Adipose tissue (tissue), 3 donors: ENCODE results near the gene SUPT3H. TPM values are rescaled to one million over a fixed set of nuclear protein-coding genes. Genes with fewer than 3 reads are reported as not detected.

Experiments
- H3K27ac ChIP-seq: one replicate; pipeline ENCODE4 v1.5.1; 2013; ENCODE audit warnings: low read depth, low read length
- WGBS, 3 donors: extraction: QIAGEN DNeasy Blood & Tissue Kit; methylation state at CpG; one replicate each; pipeline ENCODE4 v1.1.7; 2013; 5-methylcytosine and 5-hydroxymethylcytosine counted together
- polyA plus RNA-seq, 3 donors: library from polyadenylated mRNA; stranded (reverse); fragments of 200-250 nt; gene quantifications; one replicate each; pipeline ENCODE4 v1.2.3, GENCODE V29; 2013
- donor health status: healthy with polysubstance abuse.
- donor health status: Bipolar disorder and iron deficiency.
- donor health status: healthy.

The SUPT3H gene
- polyA plus RNA-seq, 3 donors: 4.5 to 7.4 (median 6.6) TPM

GRCh38 chr6:44824567-44824966, 553.2 kb downstream of the SUPT3H start:
- H3K27ac ChIP-seq: no peak overlapping the region

GRCh38 chr6:44820759-44821158, 557.0 kb downstream of the SUPT3H start:
- 97 to 99% (median 97%) methylated on average over 3 of the region's 3 CpGs for WGBS, 3 donors
- no peak overlapping the region for H3K27ac ChIP-seq

- H3K27ac ChIP-seq: no peak overlapping the region
- WGBS, 3 donors: 55 to 96% (median 61%) methylated on average over 2 of the region's 2 CpGs
Measured at GRCh38 chr6:44820321-44820720, 557.4 kb downstream of the SUPT3H start.

- H3K27ac ChIP-seq: no peak overlapping the region
Measured at GRCh38 chr6:44811456-44811855, 566.3 kb downstream of the SUPT3H start.

- H3K27ac ChIP-seq: no peak overlapping the region
- 58 to 63% (median 62%) methylated on average over 2 of the region's 2 CpGs for WGBS, 3 donors
Measured at GRCh38 chr6:44809258-44809657, 568.5 kb downstream of the SUPT3H start.

- 90 to 95% (median 93%) methylated on average over 5 of the region's 5 CpGs for whole genome bisulfite sequencing, 3 donors
- no peak overlapping the region for H3K27ac ChIP-seq
Measured at GRCh38 chr6:44808148-44808547, 569.6 kb downstream of the SUPT3H start.

- WGBS, 3 donors: 68 to 77% (median 76%) methylated on average over 5 of the region's 5 CpGs
- no peak overlapping the region for H3K27ac ChIP-seq
Measured at GRCh38 chr6:44806656-44807055, 571.1 kb downstream of the SUPT3H start.

GRCh38 chr6:44805238-44805846, 572.4 kb downstream of the SUPT3H start:
- 62 to 77% (median 71%) methylated on average over 7 of the region's 7 CpGs for WGBS, 3 donors
- H3K27ac ChIP-seq: no peak overlapping the region

GRCh38 chr6:44804546-44805159, 573.1 kb downstream of the SUPT3H start:
- H3K27ac ChIP-seq: no peak overlapping the region
- WGBS, 3 donors: 67 to 83% (median 81%) methylated on average over 4 of the region's 4 CpGs

- 79 to 94% (median 85%) methylated on average over 5 of the region's 5 CpGs for WGBS, 3 donors
- H3K27ac ChIP-seq: no peak overlapping the region
Measured at GRCh38 chr6:44804016-44804415, 573.7 kb downstream of the SUPT3H start.

GRCh38 chr6:44800784-44801592, 576.7 kb downstream of the SUPT3H start:
- WGBS, 3 donors: 66 to 78% (median 76%) methylated on average over 8 of the region's 8 CpGs
- H3K27ac ChIP-seq: no peak overlapping the region

- 13 to 26% (median 23%) methylated on average over 8 of the region's 8 CpGs for WGBS, 3 donors
- H3K27ac ChIP-seq: no peak overlapping the region
Measured at GRCh38 chr6:44800171-44800783, 577.5 kb downstream of the SUPT3H start.

- WGBS, 3 donors: 72 to 93% (median 81%) methylated on average over 3 of the region's 3 CpGs
- no peak overlapping the region for H3K27ac ChIP-seq
Measured at GRCh38 chr6:44797746-44798145, 580.0 kb downstream of the SUPT3H start.

- 87 to 94% (median 93%) methylated on average over 7 of the region's 7 CpGs for WGBS, 3 donors
- H3K27ac ChIP-seq: no peak overlapping the region
Measured at GRCh38 chr6:44795326-44795725, 582.4 kb downstream of the SUPT3H start.

GRCh38 chr6:44789806-44790205, 587.9 kb downstream of the SUPT3H start:
- no peak overlapping the region for H3K27ac ChIP-seq
- WGBS, 3 donors: 65 to 73% (median 65%) methylated on average over 7 of the region's 7 CpGs

GRCh38 chr6:44789061-44789460, 588.7 kb downstream of the SUPT3H start:
- no peak overlapping the region for H3K27ac ChIP-seq
- 76 to 89% (median 86%) methylated on average over 5 of the region's 5 CpGs for WGBS, 3 donors

GRCh38 chr6:44788387-44788981, 589.2 kb downstream of the SUPT3H start:
- no peak overlapping the region for H3K27ac ChIP-seq
- 81 to 87% (median 86%) methylated on average over 10 of the region's 10 CpGs for WGBS, 3 donors

GRCh38 chr6:44787254-44787834, 590.4 kb downstream of the SUPT3H start:
- WGBS, 3 donors: 85 to 90% (median 87%) methylated on average over 8 of the region's 8 CpGs
- no peak overlapping the region for H3K27ac ChIP-seq
